Measurements from ENCODE around the gene SYCE3.

The SYCE3 gene

DNA sequence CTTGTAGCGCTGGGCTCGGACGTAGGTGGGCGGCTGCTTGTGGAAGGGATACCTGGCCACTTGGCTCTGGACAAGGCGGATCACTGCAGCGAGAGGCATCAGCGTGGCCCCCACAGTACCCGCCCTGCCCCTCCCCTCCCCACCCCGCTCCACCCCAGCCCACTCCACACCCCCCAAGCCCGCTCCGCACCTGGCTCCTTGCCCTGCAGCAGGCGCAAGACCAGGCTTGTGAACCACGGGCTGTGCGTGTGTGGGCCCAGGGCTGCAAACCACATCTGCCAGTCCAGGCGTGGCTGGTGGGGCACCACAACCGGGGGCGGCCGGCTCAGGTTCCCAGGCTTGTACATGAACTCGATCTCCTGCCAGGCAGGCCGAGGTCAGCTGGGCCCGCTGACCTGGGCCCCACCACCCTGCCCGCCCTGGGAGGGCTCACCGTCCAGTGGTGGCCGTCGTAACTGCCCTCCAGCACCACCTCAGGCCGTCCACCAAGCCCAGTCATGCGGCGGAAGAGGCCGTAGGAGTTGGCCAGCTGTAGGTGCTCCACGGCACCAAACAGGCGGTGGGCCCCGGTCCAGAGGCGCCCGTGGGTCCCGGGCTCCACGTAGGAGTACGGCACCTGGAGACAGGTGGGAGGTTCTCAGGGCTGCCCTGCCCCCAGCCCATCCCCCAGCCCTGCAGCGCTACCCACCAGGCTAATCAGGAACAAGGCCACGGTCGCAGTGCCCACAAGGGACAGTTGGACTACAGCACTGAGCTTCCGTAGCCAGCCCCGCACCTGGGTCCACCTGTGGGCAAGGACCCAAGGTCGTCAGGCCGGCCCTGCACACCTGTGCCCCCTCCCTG lies 58.1 kb downstream of the SYCE3 start:
- no peak for FAIRE-seq
- DNase-seq (ENCODE audit: insufficient read length, low spot score): no peak

DNA sequence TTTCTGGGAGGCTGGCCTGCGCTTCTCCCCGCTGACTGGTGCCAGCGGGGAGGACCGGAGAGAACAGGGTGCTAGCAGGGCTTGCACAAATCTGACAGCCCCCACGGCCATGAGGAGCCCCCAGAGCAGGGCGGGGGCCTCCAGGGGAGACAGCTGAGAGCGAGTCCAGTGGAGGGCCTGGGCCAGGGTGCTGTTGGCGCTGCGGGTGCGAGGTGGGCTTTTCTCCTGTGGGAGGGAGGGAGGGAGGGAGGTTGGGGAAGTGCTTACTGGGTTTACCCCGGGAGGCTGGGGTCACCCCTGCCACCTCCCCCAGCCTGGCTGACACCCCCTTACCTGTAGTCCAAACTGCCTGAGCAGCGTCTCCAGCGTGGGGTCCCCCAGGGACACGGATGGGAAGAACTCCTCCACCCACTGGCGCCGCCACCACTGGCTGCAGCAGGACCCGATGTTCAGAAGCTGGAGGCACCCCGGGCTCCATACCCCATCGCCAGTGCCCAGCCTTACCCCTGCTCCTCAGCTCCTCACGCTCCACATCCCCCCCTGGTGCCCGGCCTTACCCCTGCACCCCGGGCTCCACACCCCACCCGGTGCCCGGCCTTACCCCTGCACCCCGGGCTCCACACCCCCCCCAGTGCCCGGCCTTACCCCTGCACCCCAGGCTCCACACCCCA lies 59.1 kb downstream of the SYCE3 start:
- FAIRE-seq (no peak), DNase-seq (ENCODE audit: insufficient read length, low spot score) (no peak)

DNA sequence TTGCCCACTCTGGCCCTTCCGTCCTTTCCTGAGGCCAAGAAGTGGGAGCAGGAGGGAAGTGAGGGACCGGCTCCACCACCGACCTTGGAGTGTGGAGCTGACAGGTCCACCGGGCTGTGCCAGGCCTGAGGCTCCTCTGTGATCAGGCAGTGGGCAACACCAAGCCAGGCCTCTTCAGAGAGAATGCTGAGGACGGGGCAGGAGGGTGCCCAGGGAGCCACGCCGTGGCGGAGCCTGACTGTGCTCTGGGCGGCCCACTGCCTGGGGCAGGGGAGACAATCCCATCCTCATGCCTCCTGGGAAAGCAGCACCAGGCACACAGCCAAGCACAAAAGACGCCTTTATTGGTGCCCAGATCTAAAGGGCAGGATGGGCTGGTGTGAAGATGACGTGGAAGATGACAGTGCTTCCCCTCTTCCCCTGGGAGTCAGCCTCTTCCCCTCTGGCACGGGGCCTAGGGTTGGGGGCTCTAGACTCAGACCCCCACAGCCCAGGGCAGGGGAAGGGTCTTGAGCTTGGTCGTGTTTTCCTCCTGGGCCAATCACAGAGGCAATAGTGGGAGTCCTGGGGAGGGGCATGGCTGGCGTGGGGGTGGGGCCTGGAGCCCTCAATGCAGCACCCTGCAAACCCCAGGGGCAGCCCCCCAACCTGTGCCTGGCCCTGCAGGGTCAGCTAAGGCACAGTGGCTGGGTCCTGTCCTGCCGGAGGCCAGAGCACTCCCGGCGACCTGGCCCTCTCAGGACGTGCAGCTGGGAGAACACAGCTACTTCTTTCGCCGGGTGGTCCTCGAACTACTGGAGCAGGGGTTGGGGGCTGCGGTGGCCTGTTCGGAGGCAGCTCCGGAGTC lies 59.9 kb downstream of the SYCE3 start:
- no peak for FAIRE-seq
- no peak for DNase-seq (ENCODE audit: insufficient read length, low spot score)

DNA sequence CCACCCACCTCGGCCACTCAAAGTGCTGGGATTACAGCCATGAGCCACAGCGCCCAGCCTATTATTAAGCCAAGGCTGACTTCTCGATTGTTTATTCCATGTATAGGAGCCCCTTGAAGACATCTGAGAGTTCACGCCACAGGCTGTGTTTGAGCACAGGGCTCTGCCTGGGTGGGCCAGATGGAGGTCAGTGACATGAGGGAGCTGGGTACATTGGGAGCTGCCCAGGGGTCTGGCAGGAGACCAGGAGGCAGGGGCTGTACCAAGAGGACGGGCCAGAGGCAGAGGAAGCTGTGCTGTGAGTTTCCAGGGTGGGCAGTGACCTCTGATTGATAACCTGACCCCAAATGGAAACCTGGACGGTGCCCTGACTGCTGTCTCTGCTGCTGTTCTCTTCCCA lies 60.6 kb downstream of the SYCE3 start:
- DNase-seq (ENCODE audit: insufficient read length, low spot score) (no peak), FAIRE-seq (no peak)
